HG03280 (cell line): ENCODE measurements around the gene WASF3.
A peak's percentile ranks its signal among the peaks of the same experiment; 100 is the strongest.

Experiments used
- ATAC-seq: cut with Tn5 transposase; IDR thresholded peaks from one replicate; pipeline ENCODE4 v1.9.1; 2021; ENCODE audit warnings: mild to moderate bottlenecking, moderate library complexity; ENCODE audit not compliant: unreplicated experiment

The WASF3 gene

DNA sequence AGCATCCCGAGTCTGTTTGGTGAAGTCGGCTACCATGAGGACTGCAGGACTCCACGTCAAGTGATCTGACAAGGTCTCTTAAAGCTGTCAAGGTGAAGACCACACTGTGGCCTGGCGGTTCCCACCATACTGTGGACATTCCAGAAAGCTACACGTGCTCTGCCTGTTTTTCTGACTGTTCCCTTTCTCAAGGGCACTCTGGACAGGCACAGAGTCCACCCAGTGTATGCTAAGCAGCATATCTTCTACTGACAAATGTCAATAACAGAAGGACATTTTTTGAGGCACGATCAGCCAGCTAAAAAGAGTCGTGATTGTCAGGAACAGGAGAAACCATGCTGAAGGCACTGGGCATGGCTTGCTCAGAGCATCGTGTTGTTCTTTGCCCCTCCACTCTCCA is 12.8 kb upstream of the WASF3 start:
- no peak for ATAC-seq

DNA sequence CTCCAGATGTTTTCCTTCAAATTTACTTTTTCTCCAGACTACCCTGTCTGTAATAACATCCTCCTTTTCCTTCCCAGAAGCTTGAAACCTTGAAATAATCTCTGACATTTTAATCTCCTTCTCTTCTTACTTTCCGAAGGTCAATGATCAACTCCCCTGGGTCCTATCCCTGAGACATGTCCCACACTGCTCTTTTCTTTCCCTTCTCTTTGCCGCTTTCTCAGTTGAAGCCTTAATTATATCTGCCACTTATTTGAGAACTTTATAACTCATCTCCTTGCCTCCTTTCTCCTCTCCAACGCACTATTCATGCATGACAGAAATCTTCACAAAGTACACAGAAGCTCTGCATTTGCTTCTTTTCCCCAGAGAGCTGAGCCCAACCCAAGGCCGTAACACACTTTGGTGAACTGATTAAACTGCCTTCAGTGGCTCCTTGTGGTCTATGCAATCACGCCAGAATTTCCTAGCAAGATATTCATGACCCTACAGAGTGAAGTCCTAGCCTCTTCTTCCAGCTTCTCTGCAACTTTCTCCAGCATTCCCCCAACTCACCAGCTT is 9.2 kb upstream of the WASF3 start:
- ATAC-seq: no peak

DNA sequence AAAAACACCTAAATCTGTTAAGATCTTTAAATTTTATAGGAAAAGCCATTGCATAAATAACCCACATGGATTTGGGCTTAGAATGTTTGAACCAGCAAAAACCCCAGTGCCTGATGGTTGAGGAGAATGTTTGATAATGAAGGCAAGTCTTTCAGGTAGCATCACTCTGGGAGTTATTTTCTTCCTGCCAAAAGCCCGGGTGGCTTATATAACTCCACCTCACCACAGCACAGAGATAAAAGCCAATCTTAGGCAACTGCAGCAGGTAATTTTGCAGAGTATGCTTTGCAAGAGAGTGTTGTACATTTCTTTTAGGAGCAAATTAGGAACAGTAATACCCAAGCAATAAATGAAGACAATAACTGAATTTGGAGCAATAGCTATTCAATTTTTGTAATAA is 7.8 kb upstream of the WASF3 start:
- ATAC-seq: no peak

DNA sequence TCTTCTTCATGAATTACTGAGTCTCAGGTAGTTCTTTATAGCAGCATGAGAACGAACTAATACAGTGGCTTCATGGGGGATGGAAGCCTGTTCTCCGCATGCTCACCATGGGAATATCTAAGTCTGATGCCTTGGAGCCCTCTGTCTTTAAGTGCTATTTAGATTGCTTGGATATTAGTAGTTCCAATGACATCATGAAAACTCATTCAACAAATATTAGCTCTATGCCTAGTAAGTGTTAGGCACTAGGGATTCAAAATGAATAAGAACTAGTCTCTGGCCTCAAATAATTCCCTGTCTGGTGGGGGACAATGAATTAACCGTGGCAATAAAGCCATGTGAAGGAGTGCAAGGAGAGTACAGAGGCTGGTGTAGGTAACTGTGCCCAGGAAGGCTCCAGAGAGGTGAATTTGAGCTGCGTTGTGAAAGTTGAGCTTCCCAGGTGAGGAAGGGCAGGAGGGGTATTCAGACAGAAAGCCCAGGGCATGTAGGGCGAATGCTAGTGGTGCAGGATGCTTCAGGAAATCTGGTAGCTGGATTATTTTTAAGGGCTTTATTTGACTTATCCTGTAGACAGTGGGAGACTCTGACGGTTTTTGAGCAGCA is 6.1 kb upstream of the WASF3 start:
- ATAC-seq: no peak

DNA sequence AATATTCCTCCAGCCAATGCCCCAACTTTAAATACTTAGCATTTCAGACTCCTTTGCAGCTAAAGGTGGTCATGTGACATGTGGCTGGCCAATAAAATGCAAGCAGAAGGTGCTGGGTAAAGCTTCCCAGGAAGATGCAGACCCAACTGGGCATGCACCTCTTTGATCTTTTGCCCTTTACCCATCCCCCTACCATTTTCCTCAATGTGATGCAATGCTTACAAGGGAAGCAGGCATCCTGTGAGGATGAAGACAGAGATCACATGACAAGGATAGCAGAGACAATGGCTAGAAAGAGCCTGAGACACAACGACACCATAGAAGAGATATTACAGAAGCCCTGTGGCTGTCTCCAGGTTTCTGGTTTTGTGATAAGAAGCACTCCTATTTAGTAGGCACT is 2.1 kb upstream of the WASF3 start:
- ATAC-seq: no peak

DNA sequence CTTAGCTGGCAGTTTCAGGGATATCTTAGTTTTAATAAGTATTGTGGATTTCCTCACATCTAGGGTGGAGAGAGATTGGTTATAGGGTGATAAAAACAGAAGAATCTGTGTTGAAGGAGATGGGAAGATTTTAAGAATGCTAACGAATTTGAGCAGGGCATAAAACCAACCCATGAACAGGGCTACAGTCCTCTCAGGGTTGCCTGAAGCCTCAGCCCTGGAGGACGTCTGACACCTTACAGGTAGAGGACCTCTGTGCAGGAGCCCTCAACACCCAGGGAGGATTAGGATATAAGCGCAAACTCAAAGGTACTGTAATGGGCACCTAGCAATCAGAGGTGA is 461 bp upstream of the WASF3 start:
- ATAC-seq: peak; percentile 30

DNA sequence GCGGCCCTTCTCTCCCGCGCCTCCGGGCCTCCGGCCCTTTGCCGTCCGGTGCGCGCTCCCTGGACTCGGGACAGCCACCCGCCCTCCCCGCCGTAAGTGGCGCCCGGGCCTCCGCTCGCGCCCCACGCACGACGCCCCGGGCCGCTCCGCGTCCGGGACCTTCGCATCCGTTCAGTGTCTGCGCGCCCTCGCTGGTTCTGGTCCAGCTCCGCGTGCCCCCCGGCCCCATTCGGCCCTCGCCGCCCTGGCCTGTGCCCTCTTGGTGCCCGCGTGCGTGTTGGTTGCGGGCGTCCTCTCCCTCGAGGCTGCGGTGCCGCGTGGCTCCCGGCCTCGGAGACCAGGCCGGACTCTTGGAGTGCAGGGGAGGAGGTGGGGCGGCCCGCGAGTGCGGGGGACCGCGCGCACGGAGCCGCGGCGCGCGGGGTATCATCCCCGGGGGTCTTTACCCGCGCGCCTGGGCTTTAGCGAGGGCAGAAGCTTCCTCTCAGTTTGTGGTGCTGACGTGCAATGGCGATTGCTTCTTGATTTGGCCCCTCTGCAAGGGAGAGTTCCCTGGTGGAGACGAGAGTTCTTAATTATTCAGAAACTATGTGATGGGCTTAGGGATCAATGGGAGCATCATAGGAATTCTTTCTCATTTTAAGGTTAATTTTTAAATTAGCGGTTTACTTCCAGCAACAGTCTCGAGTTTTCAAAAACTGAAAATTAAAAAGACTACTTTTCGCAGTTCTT is 757 bp downstream of the WASF3 start:
- ATAC-seq: no peak

DNA sequence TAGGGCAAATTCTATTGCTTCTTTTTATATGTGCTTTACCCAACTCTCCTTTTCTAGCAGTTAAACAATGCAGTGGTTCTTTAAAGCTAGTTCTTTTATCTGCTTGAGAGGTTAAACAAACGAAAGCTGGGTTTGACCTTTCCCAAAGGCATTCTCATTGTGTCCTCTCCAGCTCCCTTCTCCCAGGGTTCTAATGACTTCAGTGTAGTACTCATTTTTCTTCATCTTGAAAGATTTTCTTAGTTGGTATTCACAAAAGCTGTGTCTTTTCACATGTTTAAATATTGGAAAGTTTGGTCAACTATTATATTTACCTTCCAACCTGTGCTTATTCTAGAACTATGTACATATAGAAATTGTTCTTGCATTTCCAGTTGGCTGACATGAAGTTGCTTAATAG is 1.5 kb downstream of the WASF3 start:
- no peak for ATAC-seq

DNA sequence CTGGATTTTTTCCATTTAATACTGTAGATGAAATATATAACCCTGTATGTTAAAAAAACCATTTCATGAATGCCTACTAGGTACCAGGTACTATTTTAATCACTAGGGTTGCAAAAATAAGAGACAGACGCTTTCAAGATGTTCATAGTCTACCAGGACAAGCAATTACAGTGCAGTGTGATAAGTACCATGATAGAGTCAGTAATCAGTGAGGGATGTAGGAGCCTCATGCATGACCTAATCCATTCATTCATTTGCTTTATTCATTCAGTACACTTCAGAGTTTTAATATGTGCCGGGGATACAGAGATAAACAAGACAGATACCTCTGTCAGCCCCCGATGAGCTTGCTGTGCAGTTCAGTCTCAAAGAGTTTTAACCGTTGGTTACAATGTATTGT is 3.0 kb downstream of the WASF3 start:
- no peak for ATAC-seq

DNA sequence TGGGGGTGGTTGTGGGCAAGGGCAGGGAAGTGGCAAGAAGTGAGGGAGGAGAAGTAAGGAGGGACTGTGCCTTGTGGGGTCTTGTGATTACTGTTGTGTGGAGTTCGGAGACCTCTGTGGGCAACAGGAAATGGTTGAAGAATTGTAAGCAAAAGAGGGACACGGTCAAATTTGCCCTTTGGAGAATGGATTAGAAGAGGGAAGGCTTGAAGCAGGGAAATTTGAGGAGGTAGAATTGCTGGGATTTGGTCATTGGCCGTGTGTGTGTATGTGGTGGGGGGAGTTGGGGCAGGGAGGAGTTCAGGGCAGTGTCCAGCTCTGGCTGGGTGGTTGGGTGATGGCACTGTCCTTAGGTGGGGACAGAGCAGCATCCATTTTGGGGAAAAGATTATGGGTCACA is 3.6 kb downstream of the WASF3 start:
- no peak for ATAC-seq

DNA sequence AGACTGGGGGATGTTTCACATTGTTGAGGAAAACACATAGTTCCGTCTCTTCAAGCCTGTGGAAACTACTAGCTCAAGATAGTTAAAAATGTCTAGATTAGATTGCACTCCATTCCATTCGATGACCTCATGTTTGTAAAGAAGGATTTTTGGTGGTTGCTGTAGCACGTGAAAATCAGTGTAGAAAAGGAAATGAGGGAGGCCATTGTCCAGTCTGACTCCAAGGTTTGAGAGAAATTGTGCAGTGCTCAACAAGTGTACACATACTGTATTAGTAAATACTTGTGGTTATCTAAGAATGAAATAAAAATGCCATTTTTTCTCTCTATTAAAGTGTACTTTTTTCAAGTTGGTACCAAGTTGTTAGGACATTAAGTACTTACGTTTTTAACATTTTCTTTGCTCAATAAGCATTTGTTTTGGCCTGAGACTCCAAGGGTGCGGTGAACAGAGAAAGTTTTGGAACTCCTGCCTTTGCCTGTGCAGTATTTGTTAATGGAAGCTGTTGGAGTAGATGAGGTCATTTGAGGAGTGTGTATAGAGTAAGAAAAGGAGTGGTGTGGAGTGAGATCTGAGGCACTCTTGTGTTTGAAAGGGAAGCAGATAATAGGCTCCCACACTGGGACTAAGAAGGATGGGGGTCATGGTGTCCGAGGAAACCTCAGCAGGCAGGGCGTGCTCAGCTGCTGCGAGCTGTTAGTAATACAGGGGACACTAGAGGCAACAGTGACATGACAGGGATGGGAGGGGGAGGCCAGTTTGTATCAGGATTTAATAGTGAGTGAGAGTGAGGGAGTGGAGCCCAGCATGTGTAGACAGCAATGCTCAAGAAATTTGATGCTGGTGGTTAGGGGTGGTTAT is 4.4 kb downstream of the WASF3 start:
- ATAC-seq: no peak

DNA sequence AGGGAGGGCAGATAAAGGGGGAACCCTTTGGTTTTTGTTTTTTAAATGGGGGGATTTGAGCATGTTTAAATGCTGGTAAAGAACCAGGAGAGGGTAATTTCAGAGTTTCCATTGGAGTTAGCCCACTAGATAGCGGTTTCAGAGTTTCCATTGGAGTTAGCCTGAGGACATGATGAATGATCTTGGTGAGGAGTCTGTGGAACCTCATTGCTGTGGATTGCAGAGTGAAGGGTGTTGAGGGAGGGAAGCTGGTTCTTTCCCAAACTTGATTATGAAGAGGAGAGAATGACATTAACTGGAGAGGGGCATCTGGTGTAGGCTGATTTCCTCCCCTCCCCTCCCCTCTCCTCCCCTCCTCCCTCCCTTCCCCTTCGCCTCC is 5.0 kb downstream of the WASF3 start:
- ATAC-seq: no peak

DNA sequence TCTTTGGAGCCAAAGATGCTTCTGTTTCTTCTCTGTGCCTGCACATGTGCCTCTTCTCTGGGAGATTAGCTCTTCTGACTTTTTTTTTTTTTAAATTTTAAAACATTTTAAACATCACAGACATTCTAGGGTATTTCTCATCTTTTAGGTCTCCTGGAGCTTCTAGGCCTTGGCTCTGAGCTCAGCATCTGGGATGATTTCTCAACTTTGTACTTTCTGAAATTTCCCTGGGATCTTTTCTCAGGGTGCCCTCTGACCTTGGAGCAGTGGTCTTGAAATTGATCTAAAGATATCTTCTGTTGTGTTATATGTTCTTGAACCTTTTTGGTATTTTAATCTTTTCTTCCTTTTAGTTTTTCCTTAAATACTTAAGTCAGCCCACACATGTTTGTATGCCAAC is 6.2 kb downstream of the WASF3 start:
- no peak for ATAC-seq

DNA sequence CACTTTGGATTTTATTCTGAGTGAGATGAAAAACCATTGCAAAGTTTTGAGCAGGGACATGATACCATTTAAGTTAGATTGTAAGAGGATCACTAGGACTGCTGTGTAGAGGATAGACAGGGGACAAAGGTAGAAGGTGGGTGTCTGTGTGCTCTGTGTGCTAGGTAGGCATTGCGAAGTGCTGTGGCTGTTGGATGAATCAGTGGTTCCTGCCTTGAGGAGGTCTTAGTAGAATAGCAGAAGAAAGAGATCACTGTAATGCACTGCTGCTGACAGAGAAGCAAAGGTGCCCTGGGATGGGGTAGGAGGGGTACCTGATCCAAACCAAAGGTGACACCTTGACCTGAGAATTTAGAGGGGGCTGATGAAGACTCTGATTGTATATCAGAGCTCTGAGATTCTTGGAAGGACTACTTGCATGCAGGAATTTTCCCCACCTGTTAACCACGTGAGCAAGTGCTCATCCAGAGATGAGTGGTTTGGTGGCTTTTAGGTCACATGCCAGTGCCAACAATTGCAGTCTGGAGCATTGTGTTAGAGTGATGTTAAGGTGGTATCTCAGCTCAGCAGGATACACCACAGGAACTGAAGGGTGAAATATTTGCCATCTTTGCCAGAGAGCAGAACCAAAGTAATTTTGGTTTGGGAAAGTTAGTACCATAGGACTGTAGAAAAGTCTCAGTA is 10.8 kb downstream of the WASF3 start:
- ATAC-seq: no peak

DNA sequence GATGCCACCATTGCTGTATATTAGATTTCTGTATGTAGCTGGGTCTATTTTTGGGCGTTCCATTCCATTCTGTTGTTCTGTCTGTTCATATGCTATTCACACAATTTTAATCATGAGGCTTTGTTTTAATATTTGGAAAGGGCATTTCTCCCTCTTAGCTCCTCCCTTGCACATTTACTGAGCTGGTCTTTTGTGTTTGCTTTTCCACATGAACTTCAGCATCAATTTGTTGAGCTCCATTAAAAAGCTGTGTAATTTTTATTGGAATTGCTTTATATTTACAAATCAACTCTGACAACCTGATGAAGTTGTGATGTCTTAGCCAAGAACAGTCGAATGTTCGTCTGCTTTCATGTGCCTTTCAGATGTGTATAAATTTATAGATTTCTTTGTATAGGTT is 14.0 kb downstream of the WASF3 start:
- ATAC-seq: no peak

DNA sequence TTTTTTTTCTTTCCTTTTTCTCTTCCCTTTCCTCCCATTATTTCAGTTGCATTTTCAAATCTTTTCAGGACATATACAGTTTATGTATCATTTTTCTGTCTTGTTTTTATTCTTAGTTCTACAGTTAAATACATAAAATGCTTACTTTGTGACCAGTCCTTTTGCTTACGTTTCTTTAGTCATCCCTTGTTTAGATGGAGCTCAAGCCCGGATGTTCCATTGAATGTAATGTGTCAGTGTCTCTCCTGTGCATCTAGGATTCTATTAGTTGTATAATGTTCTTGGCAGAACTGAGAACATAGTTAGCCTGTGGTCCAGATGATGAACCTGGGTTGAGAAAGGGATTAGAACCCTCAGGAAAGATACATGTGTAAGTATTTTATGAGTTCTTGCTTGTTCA is 17.8 kb downstream of the WASF3 start:
- no peak for ATAC-seq

DNA sequence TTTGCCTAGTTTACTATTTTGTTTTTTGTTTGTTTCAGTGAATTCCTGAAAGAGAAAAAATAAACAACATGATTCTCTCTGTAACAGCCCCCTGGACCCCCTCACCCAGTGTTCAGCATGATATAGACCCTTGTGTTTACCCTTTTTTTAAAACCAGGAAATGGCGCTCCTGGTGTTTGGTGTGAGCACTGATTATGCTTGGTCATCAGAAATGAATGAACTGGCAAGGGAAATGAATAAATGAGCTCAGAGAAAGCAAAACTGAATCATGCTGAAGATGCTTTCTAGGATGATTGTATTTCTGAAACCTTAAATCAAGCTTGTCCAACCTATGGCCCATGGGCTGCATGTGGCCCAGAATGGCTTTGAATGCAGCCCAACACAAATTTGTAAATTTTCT is 22.1 kb downstream of the WASF3 start:
- no peak for ATAC-seq

DNA sequence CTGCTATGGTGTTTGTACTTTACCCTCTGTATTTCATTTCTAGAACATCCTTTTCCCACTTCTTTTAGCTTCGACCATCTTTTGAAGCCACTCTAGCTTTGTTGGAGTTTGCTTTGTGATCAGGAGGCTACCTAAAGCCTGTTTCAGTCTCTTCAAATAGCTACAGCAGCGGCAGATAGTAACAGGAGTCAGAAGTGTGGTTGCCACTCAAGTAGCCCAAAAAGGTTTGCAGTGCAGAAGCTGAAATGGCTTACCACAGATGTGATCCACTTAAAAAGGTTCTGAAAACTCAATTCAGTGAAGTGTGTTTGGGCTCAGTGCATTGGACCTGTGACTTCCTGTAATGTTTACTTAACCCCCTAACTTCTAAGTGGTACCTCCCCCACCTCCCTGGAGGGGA is 26.2 kb downstream of the WASF3 start:
- no peak for ATAC-seq

DNA sequence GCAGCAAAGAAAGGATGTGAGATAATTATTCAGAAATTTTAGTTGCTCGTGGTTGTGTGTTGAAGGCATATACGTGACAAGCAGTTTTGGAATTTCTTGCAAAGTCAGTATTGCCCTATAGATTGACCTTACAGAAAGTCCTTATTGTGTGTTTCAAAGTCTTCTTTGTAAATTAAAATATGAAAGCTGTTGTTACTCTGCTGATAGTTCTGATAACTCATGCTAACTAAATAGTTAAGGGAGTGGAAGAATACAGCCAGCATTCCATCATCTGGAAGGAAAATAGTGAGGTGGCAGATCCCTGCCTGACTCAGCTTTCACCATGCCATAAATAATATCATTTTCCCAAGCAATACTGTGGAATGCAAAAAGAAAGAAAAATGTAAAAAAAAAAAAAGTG is 27.2 kb downstream of the WASF3 start:
- ATAC-seq: no peak

DNA sequence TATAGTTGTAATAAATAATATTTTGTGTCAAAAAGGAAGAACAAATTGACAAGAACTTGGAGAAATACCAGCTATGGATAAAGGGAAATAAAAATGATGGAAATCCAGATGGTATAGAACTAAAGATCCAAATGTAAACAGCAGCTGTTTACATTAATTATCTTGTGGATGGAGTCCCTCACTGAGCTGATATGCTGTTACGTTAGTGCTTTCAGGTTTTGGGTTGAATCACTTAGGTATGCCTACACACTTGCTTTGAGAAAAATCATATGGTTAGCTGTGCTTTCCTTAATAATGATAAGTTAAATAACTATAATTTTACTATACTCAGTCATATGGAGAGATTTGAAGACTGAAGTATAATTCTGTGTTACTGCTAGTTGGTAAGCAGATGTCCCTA is 27.7 kb downstream of the WASF3 start:
- ATAC-seq: no peak

DNA sequence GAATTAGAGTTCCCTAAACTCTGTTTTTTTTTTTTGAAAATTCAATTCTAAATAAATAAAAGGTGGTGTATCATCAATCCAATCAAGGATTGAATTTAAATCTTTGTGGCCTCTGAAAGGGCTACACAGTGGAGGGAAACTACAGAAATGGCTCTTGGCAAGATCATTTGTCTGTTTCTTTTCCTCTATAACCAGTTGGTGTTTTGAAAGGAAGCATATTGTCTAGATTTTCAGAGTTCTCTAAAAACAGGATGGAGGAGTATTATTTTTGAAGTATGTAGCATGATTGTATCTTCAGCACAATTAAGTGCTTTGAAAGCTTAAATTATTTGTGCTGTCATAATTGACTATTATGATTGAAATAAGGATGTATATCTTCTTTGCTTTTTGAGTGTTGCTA is 29.8 kb downstream of the WASF3 start:
- ATAC-seq: no peak
